SIG-M5 (cell line): Measurements from ENCODE around the gene CPT1B.

ENCODE experiments used
- DNase-seq: peaks from one replicate; lab custom pipeline; 2025; lab: John Stamatoyannopoulos, UW

Gene CPT1B

DNA sequence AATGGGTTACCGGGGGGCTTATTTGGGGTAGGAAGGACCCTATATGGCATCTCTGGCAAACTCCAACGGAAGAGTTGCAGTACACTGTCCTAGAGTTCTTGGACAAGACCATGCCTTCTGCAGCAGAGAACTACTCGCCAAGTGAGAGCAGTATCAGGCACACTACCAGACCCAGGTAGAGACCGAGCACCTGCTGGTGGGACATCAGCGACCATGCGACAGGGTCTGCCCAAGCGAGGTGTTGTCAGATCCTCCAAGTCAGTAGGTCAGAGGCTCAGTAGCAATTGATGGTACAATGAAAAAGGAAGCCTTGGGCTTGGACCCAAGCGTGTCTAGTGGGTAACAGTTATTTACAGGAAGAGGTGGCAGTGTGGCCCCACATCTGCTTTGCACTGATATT is 7.6 kb upstream of the CPT1B start:
- no peak for DNase-seq

DNA sequence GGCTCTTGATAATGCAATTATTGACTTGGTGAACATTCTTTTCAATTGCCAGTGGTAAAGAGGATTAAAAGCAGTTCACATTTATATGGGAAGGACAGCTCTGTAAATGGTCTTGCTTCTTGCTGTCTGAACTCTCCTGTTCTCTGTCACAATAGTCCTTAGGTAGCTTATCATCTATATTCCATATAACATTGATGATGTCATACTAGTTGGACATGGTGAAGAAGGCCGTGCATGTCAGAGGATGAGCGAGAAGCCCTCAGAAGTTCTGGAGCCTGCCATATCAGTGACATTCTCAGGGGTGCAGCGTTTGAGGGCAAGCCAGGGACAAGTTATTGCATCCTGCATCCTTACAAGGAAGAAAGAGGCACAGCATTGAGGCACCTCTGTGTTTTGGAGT is 7.0 kb upstream of the CPT1B start:
- DNase-seq: no peak

DNA sequence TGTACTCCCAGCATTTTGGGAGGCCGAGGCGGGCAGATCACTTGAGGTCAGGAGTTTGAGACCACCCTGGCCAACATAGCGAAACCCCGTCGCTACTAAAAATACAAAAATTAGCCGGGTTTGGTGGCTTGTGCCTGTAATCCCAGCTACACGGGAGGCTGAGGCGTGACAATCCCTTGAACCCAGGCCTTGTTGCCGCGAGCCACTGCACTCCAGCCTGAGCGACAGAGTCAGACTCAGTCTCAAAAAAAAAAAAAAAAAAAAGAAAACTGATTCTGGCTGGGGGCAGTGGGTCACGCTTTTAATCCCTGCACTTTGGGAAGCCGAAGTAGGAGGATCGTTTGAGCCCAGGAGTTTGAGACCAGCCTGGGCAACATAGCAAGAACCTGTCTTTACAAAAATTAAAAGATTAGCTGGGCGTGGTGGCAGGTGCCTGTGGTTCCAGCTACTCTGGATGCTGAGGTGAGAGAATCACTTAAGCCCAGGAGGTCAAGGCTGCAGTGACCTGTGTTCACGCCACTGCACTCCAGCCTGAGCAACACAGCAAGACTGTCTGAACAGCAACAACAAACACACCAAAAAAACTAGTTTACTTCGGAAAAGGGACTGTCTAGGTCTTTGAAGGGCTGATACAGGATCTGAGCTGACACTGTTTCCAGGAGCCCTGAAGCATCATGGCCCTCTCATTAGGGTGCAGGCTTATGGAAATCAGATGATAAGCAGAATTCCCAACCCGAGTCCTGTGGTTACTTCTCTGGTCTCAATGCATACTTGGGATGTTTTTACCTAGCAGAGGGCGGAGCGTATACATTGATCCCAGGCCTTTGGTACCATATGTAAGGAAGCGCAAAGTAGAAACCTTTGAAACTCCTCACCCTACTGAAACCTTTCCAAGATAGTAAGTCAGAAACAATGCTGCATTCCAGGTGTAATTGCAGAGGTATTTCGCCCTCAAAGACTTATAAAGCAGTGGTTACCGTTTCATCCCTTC is 6.2 kb upstream of the CPT1B start:
- no peak for DNase-seq

DNA sequence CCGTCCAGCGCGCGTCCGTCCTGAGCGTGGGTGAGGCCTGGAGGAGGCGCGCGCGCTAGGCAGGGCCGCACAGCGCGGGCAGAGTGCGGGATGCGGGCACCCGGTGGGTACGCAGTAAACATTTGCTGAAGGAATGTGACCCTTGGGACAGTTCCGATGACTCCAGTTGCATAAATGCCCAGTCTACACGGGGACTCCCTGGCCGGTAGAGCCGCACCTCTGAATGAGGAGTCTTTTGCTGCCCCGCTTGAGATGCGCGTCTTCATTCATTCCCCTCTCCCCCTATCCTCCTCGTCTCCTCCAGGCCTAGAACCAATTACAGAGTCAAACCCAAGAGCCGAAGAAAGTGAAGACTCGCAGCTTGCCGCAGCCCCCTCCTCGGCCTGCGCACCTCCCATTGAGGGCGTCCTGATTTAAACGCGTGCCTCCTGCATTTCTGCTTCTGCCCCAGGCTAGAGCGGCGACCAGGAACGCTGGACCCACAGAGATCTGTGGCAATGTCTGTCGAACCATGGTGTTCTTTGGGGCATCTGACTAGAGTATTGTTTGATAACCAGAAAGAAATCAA is 5.2 kb upstream of the CPT1B start:
- DNase-seq: no peak

DNA sequence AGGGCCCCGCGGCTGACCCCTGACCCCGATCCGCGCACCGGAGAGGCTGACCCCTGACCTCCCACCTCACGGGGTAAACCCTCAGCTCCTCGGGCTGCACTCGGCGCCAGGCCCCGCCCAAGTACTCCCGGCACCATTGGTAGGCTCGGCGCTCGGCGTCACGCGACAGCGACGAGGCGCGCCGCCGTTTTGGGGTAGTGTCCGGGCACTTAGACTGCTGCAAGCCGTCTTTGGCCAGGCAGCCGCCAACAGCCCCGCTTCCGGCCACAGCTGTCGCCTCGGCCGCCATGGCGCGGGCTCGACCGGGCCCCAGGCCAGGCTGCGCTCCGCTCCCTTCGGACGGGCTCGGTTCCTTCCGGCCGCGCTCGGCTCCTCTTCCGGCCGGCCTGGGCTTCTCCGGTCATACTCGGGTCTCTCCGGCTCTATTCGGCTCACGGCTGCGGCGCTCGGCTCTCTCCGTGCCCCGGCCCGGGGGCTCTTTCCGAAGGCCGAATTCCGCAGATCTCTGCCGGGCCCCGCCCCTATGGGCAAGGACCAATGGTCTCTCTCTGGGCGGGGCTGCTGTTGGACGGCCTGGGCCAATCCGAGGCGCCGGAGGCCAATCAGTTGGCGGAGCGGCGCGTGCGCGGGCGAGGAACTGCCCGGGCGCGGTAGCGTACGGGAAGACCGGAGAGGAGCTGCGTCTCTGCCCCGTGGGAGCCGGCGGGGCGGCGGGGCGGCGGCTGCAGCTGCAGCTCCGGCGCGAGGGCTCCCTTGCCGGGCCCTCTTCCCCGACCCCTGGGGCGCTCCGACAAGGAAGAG is 4.5 kb upstream of the CPT1B start, which contains the start of gene CHKB:
Gene CHKB, minus strand, starts transcription at position 357 of the 801 bp plus-strand sequence. Its CDS starts 68 bp downstream, at position 289.
- DNase-seq: peak; percentile 86

DNA sequence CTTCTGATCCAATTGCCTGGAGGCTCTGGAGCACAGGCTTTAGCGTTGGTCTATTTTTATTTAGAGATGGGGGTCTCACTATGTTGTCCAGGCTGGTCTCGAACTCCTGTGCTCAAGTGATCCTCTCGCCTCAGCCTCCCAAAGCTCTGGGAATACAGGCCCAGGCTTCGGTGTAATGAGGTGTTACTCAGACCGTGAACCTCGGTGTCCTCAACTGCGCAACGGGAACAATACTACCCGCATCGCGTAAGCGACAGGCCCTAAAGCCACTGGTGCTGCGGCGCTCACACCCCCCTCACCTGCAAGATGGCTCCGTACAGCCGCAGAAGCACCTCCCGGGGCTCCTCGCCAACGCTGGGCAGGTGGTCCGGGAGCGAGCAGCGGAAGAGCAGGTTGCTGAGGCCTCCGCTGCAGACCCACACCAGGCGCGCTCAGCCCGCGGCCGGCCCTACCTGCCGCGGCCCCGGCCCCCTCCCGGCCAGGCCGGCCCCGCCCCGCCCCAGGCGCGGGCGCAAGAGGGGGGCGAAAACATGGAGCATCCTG is 3.8 kb upstream of the CPT1B start:
- DNase-seq: no peak

DNA sequence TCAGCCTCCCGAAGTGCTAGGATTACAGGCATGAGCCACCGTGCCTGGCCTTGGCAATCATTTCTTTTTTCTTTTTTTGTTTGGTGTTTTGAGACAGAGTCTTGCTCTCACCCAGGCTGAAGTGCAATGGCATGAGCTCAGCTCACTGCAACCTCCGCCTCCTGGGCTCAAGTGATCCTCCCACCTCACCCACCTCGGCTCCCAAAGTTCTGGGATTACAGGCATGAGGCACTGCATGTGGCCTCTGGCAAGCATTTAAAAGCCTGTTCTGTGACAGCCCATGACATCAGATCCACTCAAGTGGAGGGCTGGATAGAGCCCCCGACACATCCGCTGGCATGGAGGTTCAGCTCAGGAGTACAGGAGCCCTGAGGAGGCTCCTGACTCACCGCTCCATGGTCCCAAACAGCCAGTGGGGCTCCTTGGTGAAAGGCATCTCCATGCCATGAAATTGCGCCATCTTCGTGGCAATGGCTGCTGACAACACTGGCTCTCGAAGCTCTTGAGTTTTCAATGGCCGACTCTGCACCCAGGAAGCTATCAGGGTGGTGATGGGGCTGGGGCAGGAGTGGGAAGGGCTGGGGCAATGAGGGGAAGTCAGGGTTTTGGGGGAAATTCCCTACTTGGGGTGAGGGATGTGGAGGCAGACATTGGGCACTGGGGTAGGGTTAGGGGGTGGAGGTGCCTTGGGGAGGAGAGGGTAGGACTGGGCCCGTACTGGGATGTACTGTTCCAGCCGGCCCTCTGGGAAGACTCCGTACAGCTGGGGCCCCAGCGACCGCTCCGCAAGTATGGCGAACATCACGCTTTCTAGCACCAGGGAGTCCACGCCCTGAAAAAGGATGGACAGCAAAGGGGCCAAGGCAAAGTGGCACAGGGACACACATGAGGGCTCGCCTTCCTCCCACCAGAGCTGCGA is 3.1 kb upstream of the CPT1B start:
- no peak for DNase-seq

DNA sequence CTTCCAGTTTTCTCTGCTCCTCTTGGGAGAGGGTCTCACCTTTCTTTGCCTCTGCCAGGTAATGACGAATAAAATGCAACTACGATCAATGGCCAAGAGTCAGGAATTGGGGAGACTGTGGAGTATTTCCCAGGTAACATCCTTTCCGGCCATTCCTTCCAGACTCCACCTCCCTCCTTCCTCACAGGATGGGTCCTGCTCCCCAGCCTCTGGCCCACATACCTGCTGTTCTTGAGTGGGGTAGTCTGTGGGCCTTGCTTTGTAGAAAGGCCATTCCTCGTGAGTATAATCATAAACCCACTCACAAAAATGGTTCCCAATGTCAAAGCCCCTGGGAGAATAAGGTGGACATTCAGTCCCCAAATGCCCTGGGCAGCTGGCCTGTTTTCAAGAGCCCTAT is 1.5 kb upstream of the CPT1B start:
- DNase-seq: no peak

DNA sequence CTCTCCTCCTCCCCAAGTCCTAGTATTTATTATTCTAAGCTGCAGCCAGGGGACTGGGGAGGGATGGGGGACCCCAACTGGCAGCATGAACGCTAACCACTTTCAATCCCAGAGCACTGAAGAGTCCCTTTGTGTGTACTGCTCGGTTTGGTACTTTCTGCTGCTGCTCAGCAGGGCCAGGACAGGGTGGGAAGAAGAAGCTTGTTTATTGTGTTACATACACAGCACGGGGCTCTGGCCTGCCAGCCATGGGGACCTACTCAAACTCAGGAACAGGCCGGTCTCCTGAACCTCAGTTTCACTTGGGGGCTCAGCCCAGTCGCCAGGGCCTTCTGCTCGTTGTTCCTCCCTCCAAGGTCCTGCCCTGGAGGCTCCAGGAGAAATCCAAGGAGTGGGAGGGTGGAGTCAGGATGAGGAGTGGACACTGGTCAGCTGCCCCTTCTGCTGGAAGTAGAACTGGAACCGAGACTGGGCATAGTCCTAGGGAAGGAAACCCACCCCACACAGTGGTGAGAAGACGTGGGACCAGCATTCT is 616 bp upstream of the CPT1B start:
- DNase-seq: no peak

DNA sequence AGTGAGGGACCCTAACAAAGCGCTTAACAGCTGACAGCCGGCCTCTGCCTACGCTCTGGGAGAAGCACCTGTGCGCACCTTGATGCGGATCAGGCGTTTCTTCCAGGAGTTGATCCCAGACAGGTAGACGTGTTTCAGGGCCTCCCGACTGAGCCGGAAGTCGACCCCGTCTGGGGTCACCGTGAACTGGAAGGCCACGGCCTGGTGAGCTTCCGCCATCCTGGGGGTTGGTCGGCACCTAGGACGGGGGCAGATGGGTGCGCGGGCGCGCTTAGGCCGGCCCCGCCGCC is 585 bp downstream of the CPT1B start:
- no peak for DNase-seq

DNA sequence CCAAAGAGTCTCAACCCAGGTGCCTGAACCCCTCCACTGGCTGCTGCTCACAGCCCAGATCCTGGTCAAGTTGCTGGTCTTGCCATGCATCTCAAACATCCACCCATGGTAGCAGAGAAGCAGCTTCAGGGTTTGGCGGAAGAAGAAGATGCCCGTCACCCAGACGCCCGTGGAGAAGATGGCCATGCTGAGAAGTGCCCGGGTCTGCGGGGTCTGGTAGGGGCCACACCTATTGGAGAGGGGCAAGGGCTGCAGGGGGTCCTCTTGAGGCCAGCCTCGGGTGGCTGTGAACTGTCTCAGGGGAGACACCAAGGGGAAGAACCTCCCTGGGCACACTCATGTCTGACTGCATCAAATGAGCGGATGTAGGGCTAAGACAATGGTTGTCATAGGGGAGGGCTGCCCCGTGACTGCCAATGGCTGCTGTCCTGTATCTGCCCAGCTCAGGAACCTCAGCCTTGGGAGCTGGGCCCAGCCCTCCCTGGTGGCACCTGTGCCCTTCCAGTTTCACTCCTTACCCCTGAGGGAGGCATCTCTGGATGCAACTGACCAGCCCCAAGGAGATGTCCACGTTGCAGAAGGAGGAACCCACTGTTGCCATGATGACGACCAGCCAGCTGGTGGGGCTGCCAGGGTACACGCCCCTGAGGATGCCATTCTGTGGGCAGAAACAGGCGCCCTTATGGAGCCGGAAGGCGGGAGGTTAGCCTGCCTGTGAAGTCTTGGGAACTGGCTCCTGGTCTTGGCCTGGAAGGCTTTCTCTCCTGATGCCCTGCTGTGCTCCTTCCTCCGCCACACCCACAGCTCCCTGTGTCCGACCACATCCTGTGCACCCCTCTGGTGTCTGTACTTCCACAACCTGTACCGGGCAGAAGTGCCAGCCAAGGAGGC is 1.2 kb downstream of the CPT1B start:
- no peak for DNase-seq

DNA sequence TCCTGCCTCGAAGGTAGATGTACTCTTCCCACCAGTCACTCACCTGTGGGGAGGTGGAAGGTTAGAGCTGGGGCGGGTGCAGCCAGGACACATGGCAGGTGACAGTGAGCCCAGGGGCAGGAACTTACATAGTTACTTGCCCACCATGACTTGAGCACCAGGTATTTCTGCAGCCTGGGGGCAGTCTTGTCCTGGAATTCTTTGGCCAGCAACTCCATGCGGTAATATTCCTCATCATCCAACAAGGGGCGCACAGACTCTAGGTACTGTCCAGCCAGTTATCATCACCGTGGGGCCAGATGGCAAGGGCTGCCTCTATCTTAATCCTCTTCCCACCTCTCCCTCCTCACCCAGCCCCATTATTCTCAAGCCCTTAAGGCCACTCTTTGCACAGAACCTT is 2.2 kb downstream of the CPT1B start:
- DNase-seq: no peak

DNA sequence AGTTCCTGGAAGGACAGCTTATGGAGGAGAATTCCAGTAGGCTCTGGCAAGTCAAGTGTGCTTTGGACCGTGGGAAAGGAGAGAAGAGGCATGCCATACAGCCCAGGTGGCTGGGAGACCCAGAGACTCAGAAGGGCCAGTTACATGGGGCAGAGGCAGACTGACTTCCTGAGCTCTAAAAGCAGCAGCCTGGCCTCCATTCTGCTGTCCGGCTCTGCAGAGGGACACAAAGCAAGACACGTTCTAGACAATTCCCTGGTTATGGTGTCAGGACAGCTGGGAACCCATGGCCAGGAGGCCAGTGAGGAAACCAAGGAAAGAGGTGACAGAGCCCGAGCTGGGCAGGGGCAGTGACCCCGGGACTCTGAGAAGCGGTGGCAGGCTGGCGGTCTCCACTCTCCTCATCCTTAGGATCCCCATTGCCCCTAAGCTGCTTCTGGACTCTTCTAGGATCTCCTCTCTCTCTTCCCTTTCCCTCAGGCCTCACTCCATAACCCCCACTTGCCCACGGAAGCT is 2.7 kb downstream of the CPT1B start:
- DNase-seq: no peak

DNA sequence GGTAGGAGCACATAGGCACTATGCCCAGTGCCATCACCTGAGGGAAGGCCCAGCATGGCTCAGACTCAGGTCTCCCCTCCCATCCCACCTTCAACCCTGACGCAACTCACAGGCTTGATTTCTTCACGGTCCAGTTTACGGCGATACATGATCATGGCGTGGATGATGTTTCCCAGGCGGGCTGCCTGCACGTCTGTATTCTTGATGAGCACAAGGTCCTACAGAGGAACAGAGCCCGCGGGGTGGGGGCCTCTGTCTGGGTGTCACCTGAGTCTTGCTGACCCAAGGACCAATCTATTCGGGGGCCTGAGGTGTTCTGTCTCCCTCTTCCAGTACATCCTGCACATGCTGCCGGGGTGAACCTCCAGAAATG is 3.9 kb downstream of the CPT1B start:
- no peak for DNase-seq

DNA sequence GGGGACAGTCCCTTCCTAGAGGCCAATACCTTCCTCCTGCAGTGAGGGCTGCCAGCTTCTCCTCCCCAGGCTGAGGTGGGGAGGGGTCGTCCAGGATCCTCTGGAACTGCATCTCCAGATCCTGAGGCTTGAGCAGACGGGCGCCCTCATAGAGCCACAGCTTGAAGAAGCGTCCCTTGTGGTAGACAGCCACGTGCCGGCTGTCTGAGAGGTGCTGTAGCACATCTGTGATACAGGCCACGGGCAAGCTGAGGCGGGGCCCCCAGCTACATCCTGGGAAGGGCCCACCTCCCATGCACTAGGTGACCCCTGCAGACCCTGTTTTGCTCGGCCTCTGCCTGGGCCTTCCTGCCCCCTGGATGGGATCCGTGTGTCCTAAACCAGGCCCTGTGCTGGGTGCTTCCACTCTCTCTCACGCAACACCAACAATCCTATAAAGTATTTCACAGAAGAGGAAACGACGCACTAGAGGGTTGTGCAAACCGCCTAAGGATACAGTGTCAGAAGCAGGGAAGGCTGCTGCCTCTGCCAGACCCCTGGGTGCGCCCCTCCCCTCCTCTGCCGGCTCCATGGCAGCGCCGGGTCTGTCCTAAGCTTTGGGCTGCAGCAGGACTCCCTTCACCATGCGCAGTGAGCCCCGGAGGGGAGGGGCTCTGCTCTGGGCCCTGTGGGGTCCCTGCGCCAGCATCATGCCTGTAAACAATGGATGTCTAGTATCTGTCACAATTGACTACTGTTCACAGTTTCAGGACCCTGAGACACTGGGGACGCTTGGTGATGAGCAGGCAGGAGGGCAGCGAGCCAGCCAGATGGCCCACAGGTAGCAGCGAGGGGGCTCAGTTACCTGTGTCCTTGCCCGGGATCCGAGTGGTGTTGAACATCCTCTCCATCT is 4.5 kb downstream of the CPT1B start:
- DNase-seq: no peak

DNA sequence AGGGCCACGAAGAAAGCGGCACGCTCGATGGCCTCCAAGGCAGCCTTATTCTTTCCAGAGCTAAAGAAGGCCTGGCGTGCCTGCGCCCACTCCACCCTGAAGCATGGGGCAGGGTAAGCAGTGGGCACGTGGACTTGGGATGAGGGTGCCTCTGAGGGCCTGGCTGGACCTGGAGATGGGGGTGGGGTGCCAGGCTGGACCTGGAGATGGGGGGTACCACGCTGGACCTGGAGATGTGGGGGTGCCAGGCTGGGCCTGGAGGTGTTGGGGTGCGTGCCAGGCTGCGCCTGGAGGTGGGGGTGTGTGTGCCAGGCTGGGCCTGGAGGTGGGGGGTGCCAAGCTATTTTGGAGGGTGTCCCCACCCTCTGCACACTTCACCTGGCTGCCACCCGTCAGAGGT is 5.3 kb downstream of the CPT1B start:
- no peak for DNase-seq

DNA sequence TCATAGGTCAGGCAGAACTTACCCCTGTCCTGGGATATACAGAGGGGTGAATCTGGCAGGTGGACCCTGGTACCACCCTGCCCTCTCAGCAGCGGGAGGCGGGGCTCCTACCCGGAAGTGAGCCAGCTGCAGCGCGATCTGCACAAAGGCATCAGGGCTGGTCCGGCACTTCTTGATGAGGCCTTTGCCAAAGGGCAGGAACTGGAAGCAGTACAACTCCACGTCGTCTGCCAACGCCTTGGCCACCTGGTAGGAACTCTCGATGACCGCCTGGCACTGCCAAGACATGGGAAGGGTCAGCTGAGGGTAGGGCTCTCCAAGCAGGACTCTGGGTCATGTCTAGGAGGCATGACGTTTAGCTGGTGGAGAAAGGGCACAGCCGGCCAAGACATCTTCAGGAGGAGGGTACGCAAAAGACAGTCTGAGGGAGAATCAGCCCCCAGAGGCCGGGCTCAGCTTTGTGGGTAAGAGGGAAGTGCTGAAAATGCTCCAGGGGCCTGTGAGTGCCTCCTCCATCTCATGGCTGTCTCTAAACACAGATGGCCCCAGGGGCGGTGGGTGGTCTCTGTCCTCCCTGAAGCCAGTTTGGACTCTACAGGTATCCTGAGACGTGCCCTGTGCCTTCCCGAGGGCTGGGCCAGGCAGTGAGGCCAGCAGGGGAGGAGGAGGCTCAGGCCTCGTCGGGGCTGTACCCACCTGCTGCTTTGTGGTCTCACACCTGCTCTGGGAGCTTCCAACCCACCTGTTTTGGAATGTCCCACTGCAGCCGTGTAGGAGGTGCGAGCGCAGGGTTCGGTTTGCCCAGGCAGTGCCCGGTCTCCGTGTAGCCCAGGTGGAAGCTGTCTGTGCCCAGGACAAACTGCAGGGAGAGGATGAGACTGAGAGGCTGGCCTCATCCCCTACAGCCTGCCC is 6.7 kb downstream of the CPT1B start:
- no peak for DNase-seq

DNA sequence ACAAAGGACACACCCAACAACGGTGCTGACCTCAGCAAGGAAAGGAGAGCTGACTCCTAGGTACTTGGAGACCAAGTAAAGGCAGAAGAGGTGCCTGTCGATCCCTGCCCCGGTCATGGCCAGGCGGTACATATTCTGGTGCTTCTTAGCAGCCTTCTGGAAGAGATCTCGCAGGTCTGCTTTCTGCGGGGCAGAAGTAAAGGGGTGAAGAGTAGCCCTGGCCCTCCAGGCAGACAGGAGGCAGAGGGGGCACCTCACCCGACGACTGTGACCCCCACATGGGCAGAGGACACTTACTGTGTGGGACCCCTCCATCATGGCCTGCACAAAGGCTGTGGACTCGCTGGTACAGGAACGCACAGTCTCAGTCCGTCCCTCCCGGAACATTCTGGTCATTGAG is 7.4 kb downstream of the CPT1B start:
- DNase-seq: no peak
